Measurements from ENCODE around the gene DOC2B.

DNA sequence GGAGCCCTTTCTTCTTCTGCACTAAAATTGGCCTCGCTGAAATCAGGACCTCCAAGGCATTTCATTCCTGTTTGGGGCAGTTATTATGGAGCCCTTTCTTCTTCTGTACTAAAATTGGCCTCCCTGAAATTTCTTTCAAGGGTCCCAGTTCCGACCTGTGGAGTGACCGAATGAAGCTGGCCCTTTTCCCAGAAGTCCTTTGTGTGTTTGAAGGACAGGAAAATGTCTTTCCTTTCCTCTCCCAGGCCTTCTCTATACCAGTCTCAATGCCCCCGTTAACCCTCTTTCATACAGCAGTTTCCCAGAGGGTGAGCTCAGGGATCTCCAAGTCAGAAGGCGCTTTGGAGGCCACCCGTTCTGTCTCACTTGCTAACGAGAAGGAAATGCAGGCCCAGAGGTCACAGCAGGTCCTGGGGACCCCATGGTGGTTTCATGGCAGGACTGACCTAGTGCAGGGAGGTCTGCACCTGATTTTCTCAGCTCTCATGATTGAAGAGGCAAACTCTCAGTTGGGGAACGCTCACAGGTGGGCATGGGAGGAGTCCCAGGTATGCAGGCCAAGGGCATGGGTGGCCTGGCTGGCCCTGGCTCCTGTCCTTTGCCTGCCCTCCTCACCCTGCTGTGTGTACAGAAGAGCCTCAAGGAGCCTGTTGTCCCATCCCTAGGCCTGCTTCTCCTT, 37.1 kb upstream of the DOC2B start:
- TF ChIP-seq, protein P1, sequence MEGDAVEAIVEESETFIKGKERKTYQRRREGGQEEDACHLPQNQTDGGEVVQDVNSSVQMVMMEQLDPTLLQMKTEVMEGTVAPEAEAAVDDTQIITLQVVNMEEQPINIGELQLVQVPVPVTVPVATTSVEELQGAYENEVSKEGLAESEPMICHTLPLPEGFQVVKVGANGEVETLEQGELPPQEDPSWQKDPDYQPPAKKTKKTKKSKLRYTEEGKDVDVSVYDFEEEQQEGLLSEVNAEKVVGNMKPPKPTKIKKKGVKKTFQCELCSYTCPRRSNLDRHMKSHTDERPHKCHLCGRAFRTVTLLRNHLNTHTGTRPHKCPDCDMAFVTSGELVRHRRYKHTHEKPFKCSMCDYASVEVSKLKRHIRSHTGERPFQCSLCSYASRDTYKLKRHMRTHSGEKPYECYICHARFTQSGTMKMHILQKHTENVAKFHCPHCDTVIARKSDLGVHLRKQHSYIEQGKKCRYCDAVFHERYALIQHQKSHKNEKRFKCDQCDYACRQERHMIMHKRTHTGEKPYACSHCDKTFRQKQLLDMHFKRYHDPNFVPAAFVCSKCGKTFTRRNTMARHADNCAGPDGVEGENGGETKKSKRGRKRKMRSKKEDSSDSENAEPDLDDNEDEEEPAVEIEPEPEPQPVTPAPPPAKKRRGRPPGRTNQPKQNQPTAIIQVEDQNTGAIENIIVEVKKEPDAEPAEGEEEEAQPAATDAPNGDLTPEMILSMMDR (IDR thresholded peaks at IDR 0.05), result no peak
- TF ChIP-seq POLR2A (IDR thresholded peaks at IDR 0.05), result no peak

Measured in thyroid gland (tissue), 4 donors.